GM19023 (cell line): ENCODE results near the gene MGAT5.

Experiments
- ATAC-seq: cut with Tn5 transposase; IDR thresholded peaks from one replicate; pipeline ENCODE4 v1.9.1; 2021; ENCODE audit warnings: mild to moderate bottlenecking, moderate library complexity; ENCODE audit not compliant: unreplicated experiment

The MGAT5 gene

DNA sequence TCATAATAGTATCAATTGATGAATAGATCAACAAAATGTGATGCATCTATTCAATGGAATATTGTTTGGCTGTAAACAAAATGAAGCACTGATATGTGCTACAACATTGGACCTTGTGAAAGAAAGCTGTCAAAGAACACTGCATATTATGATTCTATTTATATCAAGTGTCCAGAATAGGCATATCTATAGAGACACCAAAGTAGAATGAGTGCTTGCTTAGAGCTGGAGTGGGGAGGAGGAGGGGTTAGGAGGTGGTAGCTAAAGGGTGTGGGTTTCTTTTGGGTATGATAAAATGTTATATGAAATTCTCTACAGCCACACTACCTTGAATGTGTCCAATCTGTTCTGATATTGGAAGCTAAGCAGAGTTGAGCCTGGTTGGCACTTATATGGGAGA lies 23.0 kb upstream of the MGAT5 start:
- no peak for ATAC-seq

DNA sequence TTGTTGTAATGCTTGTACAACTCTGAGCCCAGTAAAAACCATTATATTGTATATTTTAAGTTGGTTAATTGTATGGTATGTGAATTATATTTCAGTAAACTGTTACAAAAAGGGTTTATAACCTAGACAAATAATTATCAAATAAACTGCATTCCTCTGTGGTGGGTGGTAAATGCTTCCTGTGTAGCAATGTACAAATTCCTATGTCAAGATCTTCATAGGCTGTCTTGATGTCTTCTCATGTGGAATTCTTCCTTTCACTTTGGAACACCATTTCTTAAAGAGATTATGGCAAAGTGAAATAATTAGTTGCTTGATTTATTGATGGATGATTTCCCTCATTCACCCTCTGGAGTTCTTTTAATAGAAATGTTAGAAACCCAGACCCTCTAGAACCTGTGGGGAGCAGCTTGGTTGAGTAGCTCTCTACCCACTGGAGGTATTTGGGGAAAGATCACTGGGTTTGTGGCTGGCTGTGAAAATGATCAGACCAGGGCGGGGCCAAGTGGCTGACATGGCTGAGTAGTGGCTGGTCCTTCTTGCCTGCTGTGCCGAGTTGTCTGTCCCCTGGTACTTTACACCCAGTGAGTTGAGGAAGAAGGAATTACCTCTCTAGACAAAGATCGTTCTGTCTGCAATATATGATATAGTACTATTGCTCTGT lies 22.4 kb upstream of the MGAT5 start:
- no peak for ATAC-seq

DNA sequence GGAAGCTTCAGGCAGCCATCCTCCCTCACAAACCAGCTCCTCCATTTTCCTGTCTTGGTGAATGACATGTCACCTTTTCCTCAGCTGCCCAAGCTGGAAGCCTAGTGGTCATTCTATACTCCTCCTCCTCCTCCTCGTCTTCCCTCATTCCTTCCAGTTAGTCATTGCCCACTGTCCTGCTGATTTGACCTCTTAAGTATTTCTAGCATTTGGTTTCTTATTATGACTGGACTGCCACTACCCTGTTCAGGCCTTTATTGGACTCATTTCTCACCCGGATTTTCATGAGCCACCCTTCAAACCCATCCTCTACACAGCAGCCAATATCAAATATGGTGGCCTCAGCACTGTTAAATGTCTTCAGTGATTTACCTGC lies 21.9 kb upstream of the MGAT5 start:
- ATAC-seq = no peak

DNA sequence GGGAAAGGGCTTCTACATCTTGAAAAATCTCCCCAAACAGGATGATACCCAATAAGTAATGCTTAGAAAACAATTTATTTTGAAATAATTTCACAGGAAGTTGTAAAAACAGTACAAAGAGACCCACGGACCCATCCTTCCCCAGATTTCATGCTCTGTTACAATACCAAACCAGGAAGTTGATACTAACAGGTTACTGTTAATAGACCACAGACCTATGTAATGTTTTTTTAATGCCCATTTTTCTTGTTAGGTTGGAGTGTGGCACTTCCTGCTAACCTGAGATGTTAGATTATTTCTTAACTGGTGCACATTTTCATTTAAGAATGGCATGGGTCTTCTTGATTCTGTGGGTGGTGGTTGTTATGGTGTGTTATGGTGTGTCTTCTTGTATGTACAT lies 21.4 kb upstream of the MGAT5 start:
- ATAC-seq = no peak

DNA sequence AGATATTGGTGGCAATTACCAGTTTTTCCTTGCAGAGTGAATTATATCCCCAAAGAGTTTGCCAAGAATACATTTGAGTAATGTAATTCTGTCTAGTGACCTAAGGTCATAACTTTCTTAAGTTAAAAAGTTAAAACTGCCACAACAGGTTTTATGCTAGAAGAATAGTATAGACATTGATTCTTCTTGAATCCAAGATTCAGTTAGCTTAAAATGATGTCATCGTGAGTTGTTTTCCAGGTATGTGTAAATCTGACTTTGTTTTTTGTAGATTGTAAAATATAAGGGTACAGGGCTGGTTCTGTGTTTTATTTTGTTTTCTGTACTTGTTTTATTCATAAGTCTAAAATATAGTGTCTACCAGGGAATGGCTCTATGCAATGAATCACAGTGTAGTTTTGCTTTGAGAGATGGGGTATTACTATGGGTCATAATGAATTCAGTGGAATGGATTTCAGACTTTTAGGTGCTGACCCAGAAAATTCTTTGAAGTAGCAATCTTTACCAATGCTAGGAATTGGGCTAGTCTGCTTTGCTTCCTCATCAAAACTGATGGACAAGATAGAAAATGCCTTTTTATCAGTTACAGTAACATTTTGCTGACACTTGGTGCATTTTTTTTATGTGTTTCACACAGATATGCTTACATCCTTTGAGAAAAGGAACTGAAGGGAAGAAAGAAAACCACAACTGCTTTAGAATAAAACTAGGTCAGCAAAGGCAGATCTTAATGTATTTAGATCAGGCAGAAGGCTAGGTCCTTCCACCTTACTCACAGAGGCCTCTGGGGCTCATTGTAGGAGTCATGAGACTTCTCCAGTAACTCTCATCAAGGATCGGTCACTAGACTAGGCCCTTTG lies 20.8 kb upstream of the MGAT5 start:
- ATAC-seq = peak; percentile 24

DNA sequence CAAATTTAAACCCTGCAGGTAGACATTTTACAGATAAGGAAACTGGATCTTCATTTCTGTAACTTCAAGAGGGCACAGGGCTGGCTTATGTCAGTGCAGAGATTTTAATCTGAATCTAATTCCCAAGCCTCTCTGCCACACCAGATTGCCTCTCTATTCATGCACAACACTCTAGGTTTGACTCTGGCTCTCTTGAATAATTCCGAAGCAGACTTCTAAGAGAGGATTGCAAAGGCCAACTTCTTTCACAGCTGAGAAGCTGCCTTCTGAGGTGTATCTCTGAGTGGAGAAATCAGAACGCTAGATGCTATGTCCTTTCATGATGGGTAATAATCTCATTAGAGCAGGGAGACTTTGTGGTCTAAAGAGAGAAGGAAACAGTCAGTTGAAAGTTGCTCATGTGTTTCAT lies 20.1 kb upstream of the MGAT5 start:
- peak; percentile 50 for ATAC-seq

DNA sequence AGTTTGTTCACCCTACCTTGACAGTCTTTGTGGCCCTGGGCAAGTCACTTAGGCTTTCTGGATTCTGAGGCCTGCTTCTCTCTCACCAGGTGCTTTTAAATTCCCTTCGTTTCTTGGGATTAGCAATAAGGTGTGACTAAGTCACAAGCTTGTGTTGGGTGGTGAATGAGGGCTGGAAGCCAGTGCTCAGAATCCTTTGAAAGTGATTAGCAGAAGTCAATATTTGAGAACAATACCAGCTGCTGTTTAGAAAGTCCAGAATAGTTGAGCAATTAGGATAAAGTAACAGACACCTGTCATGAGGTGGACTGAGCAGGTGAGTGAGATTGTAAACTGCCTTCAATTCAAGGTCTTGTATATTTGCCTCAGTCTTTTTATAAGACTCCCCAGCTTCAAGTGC lies 19.3 kb upstream of the MGAT5 start:
- ATAC-seq = no peak

DNA sequence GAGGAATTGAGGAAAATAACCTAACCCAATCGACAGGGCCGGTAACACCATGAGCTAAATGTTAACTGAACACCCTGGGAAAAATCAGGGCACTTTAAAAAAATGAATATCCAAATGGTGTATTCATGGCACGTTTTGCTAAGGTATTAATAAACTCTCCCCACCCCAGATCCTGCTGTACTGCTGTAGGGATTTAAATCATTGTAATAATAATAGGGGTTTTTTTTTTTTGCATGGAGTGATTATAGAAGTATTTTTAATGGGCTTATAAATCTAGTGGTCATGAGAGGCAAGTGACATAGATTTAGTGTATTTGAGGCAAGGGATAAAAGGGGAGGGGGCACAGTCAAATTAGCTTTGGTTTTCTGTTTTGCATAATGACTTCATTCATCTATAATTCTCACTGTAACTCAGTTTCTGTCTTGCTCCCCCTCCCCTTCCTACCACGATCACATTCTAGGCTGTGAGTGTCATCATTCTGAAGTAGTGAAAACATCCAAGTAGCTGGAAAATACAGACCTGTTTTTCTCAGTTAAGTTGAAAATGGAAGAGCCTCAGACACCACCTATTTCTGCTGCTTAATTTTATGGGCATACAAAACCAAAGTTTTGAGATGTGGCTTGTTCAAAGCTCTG lies 18.2 kb upstream of the MGAT5 start:
- ATAC-seq = no peak

DNA sequence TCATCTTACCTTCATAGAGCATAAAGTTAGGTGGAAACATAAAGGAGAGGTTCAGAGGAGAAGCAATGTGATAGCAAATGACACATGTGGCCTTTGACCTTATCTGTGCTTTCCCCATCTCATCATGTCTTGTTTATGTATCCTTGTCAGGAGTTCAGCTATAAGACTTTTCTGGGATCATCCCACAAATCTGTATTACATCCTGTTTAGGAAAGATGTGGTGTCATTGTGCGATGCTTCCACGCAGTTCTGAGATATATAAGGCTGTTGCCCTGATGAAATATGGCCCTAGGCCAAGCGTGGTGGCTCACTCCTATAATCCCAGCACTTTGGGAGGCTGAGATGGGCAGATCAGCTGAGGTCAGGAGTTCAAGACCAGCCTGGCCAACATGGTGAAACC lies 15.5 kb upstream of the MGAT5 start:
- ATAC-seq = no peak

DNA sequence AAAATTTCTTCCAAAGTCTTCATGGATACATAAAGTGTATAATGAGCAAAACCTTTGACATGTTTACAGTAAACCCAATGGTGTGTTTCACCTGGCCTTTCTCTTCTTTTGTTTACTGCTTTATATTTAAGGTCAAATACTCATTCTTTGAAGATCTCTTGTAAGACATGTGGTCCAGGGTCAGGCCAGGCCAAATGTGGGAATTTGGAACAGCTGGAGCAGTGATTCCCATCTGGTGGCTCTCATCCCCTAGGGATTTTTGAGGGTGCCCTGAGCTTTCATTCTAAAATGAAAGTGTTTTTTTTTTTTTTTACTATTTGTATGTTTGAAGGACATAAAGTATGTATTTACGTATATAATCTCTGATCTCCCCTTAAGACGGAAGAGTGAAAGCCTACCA lies 13.8 kb upstream of the MGAT5 start:
- no peak for ATAC-seq

DNA sequence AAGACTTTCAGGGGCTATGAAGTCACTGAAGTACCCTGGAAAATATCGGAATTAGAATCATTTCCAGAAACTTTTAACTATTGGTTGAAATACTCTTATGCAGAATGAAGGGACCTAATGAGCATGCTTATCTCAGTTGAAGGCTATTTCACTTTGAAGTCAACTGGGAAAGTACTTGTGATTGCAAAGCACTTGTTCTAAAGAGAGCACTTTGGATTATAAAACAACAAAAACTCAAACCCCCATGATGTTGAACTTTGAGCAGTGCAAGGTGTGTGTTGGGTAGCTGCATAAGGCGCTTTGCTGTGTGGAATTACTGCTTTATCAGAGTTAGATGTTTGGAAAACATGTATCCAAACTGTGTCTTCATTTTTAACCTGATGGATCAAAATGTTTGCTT lies 12.0 kb upstream of the MGAT5 start:
- ATAC-seq = no peak

DNA sequence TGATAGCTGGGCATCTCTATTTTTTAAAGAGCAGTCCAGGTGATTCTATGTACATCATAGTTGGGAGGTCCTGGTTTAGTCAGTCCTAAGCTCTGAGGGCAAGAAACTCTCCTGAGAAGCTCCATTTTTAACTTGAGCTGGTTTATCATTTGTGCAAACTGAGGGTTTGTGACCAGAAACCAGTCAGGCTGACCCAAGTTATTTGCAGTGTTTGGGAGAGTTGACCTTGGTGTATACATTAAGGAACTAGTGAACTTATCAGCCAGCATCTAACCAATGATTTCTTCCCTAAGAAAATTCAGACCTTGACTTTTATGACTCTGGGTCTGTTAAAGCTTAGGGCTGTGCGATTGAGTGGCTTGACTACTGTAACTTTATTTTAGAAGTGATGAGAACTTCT lies 10.6 kb upstream of the MGAT5 start:
- no peak for ATAC-seq

DNA sequence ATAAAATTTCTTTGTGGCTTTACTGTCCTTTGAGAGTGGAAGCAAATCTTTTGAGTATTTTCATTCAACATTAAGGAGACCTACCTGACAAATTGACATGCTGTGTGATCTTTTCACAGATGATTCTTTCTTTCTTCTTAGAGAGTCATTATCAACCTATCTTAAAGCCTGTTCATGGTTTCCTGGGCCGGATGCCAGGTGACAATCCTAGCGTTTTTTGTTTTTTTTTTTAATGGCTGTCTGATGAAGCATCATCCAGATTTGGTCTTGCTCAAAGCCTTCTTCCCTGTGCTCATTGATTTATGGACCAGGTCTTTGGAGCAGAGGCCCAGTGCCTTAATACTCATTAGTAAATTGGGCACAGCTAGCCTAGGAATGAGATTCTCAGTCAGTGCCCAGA lies 9.8 kb upstream of the MGAT5 start:
- no peak for ATAC-seq

DNA sequence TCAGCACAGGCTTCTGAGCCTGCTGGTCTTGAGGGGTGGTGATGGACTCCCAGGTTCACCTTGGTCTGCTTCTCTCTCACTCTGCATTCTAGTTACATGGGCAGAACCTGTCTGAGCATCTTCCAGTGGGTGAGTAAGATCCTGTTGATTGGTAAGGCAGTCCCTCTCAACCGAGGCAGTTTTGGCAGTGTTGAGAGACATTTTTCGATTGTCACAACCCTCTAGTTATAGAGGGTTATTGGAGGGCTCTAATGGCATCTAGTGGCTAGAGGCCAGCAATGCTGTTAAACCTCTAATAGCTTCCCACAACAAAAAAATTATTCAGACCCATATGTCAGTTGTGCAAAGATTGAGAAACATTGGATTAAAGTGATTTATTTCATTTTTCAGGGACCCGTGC lies 9.3 kb upstream of the MGAT5 start:
- ATAC-seq = no peak

DNA sequence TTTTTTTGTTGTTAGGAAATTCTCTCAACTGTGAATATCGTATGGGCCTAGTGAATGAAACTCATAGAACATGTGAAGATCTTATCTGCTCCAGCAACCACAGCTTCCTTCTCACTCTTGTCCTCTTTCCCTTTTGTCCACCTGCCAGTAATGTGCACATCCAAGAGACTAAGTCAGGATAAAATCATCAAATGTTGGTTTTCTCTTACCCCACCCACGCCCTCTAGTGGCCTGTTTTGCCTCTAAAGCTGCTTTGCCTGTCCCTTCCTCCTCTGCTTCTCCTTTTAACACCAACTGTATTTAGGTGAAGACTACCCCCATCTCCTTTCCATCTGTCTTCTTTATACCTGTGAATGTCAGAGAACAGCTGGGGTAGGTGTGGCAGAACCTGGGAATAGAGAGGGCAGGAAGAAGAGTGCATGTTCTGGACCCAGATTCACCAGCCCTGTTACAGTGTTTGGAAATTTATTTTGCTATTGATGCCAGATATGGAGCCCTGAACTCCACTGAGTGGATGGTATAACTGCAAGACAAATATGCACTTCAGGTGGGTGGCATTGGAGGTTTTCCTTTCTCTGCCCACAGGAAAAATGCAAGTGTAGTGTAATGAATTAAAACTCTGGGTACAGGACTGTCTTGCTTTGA lies 8.4 kb upstream of the MGAT5 start:
- no peak for ATAC-seq

DNA sequence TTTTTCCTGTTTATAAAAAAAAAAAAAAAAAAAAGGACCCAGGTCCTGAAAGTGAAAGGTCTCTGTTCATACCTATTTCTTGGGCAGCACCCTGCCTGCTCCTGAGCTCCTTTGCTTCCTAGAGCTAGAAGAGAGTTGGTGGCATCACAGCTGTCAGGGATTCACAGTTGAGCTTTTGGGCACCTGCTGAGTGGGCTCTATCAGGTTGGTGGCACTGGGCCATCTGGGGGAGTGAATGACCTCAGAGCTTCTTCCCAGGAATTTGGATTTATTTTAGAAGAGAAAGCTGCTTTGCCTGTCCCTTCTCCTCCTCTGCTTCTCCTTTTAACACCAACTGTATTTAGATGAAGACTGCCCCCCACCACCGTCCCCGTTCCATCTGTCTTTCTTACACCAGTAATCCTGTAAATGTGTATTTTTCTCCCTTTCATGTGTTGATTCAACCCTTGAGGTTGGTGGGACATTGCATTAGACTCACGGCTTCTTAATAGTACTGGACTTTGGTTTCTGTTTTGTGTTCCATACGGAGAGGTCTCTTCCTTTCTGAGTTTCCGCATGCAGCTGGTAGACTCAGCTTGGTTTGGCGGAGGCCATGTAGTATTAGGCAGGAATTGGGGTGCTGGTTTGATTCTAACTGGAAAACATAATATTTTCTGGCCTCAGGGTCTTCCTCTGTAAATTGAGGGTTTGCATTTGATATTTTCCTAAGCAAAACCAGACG lies 7.6 kb upstream of the MGAT5 start:
- ATAC-seq = no peak

DNA sequence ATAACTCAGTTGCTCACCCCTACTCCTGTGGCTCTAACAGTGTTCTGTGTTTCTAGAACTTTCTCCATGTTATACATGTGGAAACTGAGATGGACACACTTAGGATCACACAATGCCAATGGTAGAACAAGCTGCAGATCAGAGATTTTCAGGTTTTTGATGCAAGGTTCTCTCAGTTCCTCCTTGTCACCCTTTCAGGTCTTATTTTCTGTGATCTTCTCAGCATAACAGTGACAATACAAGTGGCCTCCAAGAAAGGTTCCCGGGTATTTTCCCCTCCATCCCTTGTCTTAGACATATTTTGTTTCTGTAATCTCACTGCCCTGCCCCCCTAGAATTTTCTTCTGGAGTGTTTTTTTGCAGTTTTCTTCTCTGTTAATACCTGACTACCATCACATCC lies 6.2 kb upstream of the MGAT5 start:
- peak; percentile 32 for ATAC-seq

DNA sequence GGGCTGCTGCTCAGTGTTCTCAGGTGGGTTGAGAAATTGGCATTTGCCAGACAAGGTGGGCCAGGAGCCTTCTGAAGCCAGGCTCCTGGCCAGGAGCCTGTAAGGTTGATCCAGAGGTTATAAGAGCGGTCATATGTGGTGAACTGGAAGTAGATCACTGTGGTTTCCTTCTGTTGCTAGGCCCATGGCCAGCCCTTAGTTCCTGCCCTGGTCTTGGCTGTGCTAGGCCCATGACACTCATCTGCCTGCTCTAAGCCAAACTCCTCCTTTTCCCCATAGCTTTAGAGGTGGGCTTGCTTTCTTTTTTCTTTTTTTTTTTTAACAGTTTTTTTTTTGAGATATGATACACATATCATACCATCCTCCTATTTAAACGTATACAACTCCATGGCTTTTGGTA lies 5.0 kb upstream of the MGAT5 start:
- no peak for ATAC-seq

DNA sequence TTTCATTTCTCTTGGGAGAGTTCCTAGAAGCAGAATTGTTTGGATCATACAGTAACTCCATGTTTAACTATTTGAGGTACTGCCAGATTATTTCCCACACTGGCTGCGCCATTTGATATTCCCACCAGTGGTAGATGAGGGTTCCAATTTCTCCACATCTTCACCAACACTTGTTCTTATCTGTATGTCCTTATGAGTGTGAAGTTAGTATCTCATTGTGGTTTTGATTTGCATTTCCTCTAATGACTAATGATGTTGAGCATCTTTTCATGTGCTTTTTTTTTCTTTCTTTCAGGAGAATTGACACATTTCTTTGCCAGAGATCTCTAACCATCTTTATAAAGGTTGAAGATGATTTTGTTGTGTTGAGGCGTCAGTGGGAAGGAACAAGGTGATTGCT lies 4.1 kb upstream of the MGAT5 start:
- no peak for ATAC-seq

DNA sequence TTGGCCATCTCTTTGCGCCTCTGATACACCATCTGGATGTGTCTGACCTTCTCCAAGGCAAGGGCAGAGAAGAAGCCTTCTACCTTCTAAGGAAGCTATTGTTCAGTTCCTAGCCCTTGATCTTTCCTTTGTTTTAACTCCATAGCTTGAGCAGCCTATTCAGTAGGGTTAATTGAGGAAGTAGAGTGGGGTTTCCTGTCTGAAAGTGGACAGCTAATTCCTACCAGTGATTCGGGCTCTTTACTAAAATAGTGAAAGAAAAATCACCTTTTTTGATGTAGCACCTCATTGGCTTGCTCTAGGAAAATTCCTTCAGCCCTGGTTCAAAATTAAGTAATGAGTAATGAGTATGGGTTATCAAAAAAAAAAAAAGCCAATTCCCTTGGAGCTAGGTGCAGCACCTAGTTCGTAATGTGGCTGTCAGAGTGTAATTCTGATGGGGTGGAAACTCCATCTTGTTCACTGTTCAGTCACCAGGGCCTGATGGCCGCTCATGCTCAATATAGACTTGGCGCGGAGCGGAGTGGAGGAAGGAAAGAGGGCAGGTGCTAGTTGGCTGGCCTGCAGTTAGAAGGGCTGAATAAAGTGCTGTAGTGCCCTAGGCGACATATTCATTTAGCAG lies 2.9 kb upstream of the MGAT5 start:
- no peak for ATAC-seq
